ENCODE results near the gene SOX12. TPM values are rescaled to one million over a fixed set of nuclear protein-coding genes. Genes with fewer than 3 reads are reported as not detected.
A peak's percentile ranks its signal among the peaks of the same experiment; 100 is the strongest.

The SOX12 gene
- total RNA-seq, 1 donor from 2014 or later, result 39.6 TPM

- DNase-seq (ENCODE audit: low spot score), result no peak
- Mint-ChIP-seq H3K4me1 (ENCODE audit: low read depth) (peaks cover 48% of the 10 kb centered on the region), H3K27ac (ENCODE audit: unreplicated experiment) (peak overlapping the region; percentile 80), H3K4me3 (ENCODE audit: unreplicated experiment) (no peak overlapping the region), H3K27me3 (ENCODE audit: low read depth) (no peaks in the 10 kb centered on the region), H3K36me3 (ENCODE audit: low read depth) (peaks cover 1% of the 10 kb centered on the region), H3K9me3 (ENCODE audit: low read depth) (no peaks in the 10 kb centered on the region)
- TF ChIP-seq CTCF (IDR thresholded peaks at IDR 0.05), result no peak
Observed at GRCh38 chr20:358891-359555, 33.7 kb downstream of the SOX12 start.

DNA sequence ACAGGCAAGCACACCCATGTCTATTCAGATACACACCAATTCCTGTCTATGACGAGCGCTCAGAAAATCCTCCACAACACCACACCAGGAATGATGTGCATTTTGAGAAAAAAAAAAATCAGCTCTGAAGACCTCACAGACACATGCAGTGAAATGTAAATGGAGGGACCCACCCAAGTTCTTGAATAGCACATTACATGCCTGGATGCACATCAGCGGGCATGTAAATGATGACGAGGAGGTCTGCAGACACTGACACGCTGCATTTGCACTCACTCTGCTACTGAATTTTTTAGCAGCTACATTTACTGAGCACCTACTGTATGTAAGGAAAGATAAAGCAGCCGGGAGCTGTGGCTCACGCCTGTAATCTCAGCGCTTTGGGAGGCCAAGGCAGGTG is 36.2 kb downstream of the SOX12 start:
- no peaks in the 10 kb centered on the region for H3K9me3 Mint-ChIP-seq (ENCODE audit: low read depth)
- no peak for DNase-seq (ENCODE audit: low spot score)
- TF ChIP-seq CTCF (IDR thresholded peaks at IDR 0.05), result no peak
- H3K4me1 Mint-ChIP-seq (ENCODE audit: low read depth), result peaks cover 43% of the 10 kb centered on the region
- peaks cover 1% of the 10 kb centered on the region for H3K36me3 Mint-ChIP-seq (ENCODE audit: low read depth)
- H3K4me3 Mint-ChIP-seq (ENCODE audit: unreplicated experiment), result no peak overlapping the region
- H3K27ac Mint-ChIP-seq (ENCODE audit: unreplicated experiment), result peak overlapping the region; percentile 80
- no peaks in the 10 kb centered on the region for H3K27me3 Mint-ChIP-seq (ENCODE audit: low read depth)

GRCh38 chr20:362271-363254 is 37.2 kb downstream of the SOX12 start:
- H3K9me3 Mint-ChIP-seq (ENCODE audit: low read depth), result no peaks in the 10 kb centered on the region
- H3K27me3 Mint-ChIP-seq (ENCODE audit: low read depth), result no peaks in the 10 kb centered on the region
- peaks cover 1% of the 10 kb centered on the region for H3K36me3 Mint-ChIP-seq (ENCODE audit: low read depth)
- H3K4me1 Mint-ChIP-seq (ENCODE audit: low read depth), result peaks cover 43% of the 10 kb centered on the region
- no peak for DNase-seq (ENCODE audit: low spot score)
- H3K27ac Mint-ChIP-seq (ENCODE audit: unreplicated experiment), result peak overlapping the region; percentile 96
- peak; percentile 70 for TF ChIP-seq CTCF (IDR thresholded peaks at IDR 0.05)
- no peak overlapping the region for H3K4me3 Mint-ChIP-seq (ENCODE audit: unreplicated experiment)

- no peaks in the 10 kb centered on the region for H3K9me3 Mint-ChIP-seq (ENCODE audit: low read depth)
- peak overlapping the region; percentile 74 for H3K27ac Mint-ChIP-seq (ENCODE audit: unreplicated experiment)
- TF ChIP-seq CTCF (IDR thresholded peaks at IDR 0.05), result no peak
- H3K36me3 Mint-ChIP-seq (ENCODE audit: low read depth), result peaks cover 1% of the 10 kb centered on the region
- no peaks in the 10 kb centered on the region for H3K27me3 Mint-ChIP-seq (ENCODE audit: low read depth)
- H3K4me1 Mint-ChIP-seq (ENCODE audit: low read depth), result peaks cover 43% of the 10 kb centered on the region
- DNase-seq (ENCODE audit: low spot score), result no peak
- no peak overlapping the region for H3K4me3 Mint-ChIP-seq (ENCODE audit: unreplicated experiment)
Observed at GRCh38 chr20:363319-364078, 38.1 kb downstream of the SOX12 start.
